Neural cell (in vitro differentiated cells): ENCODE measurements around the gene C20orf141. TPM values are rescaled to one million over a fixed set of nuclear protein-coding genes. Genes with fewer than 3 reads are reported as not detected.

Experiments
- H2AFZ ChIP-seq: fragments of 200-600, 300-800 bp; sonication (generic), shearing (Covaris generic); 2 replicates; pipeline ENCODE4 v1.6.0; 2014; ENCODE audit warnings: low read depth, mild to moderate bottlenecking, antibody characterized with exemption, low read length, moderate library complexity
- H3F3A ChIP-seq: fragments of 200-600 bp; shearing (Covaris generic); 2 replicates; pipeline ENCODE4 v1.6.1; 2016; ENCODE audit warnings: mild to moderate bottlenecking, moderate library complexity, mixed read lengths, antibody characterized with exemption, low read length; ENCODE audit not compliant: insufficient read depth, poor library complexity, severe bottlenecking
- H3K27ac ChIP-seq: fragments of 200-600, 300-800 bp; sonication (generic), shearing (Covaris generic); 2 replicates; pipeline ENCODE4 v1.5.1; 2014; ENCODE audit warnings: mild to moderate bottlenecking, low read length, moderate library complexity
- H3K27me3 ChIP-seq: fragments of 300-800, 200-600 bp; sonication (generic), shearing (Covaris generic); 2 replicates; pipeline ENCODE4 v1.6.0; 2014; ENCODE audit warnings: mild to moderate bottlenecking, low read depth, low read length, moderate library complexity; ENCODE audit not compliant: insufficient read depth
- H3K36me3 ChIP-seq: fragments of 300-800, 200-600 bp; sonication (generic), shearing (Covaris generic); 2 replicates; pipeline ENCODE4 v1.5.1; 2014; ENCODE audit warnings: mild to moderate bottlenecking, antibody characterized with exemption, low read length, moderate library complexity; ENCODE audit not compliant: insufficient read depth
- H3K4me2 ChIP-seq: fragments of 300-800, 200-600 bp; sonication (generic), shearing (Covaris generic); 2 replicates; pipeline ENCODE4 v1.6.0; 2014; ENCODE audit warnings: mild to moderate bottlenecking, low read length
- H3K4me3 ChIP-seq: fragments of 300-800, 200-600 bp; sonication (generic), shearing (Covaris generic); 2 replicates; pipeline ENCODE4 v1.5.1; 2014; ENCODE audit warnings: mild to moderate bottlenecking, low read length, moderate library complexity
- H3K79me2 ChIP-seq: fragments of 200-600 bp; shearing (Covaris generic); replicated peaks from 2 replicates; pipeline ENCODE4 v1.6.0; 2014; ENCODE audit warnings: mild to moderate bottlenecking, low read length, moderate library complexity; ENCODE audit not compliant: insufficient read depth
- H3K9ac ChIP-seq: fragments of 300-800, 200-600 bp; sonication (generic), shearing (Covaris generic); 2 replicates; pipeline ENCODE4 v1.6.1; 2016; ENCODE audit warnings: mild to moderate bottlenecking, low read length, mixed read lengths
- H3K9me2 ChIP-seq: fragments of 200-600 bp; shearing (Covaris generic); 2 replicates; pipeline ENCODE4 v1.6.1; 2016; ENCODE audit warnings: mild to moderate bottlenecking, low read length, mixed read lengths; ENCODE audit not compliant: insufficient read depth
- H3K9me3 ChIP-seq: fragments of 200-600, 300-800 bp; sonication (generic), shearing (Covaris generic); 2 replicates; pipeline ENCODE4 v1.6.1; 2016; ENCODE audit warnings: mild to moderate bottlenecking, mixed run types, low read length, moderate library complexity, mixed read lengths
- H4K20me1 ChIP-seq: fragments of 200-600 bp; shearing (Covaris generic); 2 replicates; pipeline ENCODE4 v1.6.1; 2016; ENCODE audit warnings: mild to moderate bottlenecking, mixed run types; ENCODE audit not compliant: insufficient read depth
- CTCF ChIP-seq: fragments of 450-650 bp; IDR thresholded peaks from 2 replicates; pipeline ENCODE4 v1.5.1; 2014; ENCODE audit warnings: antibody characterized with exemption, mild to moderate bottlenecking, moderate library complexity; ENCODE audit not compliant: poor library complexity, severe bottlenecking
- EP300 ChIP-seq: fragments of 450-650 bp; conservative IDR thresholded peaks from 2 replicates; pipeline ENCODE4 v1.6.1; 2014; ENCODE audit warnings: antibody characterized with exemption, mild to moderate bottlenecking, moderate library complexity; ENCODE audit not compliant: poor library complexity, severe bottlenecking
- EZH2 ChIP-seq: fragments of 200-600, 300-800 bp; shearing (Covaris generic), sonication (generic); IDR thresholded peaks from 2 replicates; pipeline ENCODE4 v1.6.1; 2014; ENCODE audit warnings: antibody characterized with exemption, low read length, borderline replicate concordance, mild to moderate bottlenecking; ENCODE audit not compliant: insufficient read depth, poor library complexity, severe bottlenecking
- MXI1 ChIP-seq: fragments of 450-650 bp; conservative IDR thresholded peaks from 2 replicates; pipeline ENCODE4 v1.6.1; 2014; ENCODE audit warnings: antibody characterized with exemption, mild to moderate bottlenecking; ENCODE audit not compliant: poor library complexity, severe bottlenecking
- POLR2AphosphoS5 ChIP-seq: IDR thresholded peaks from 2 replicates; pipeline ENCODE4 v1.6.1; 2012
- RAD21 ChIP-seq: fragments of 450-650 bp; conservative IDR thresholded peaks from 2 replicates; pipeline ENCODE4 v1.6.1; 2014; ENCODE audit warnings: antibody characterized with exemption, mild to moderate bottlenecking, moderate library complexity
- REST ChIP-seq: IDR thresholded peaks from 2 replicates; pipeline ENCODE4 v1.6.1; 2012; ENCODE audit warnings: borderline replicate concordance
- SMC3 ChIP-seq: fragments of 450-650 bp; conservative IDR thresholded peaks from 2 replicates; pipeline ENCODE4 v1.6.1; 2014; ENCODE audit warnings: antibody characterized with exemption, mild to moderate bottlenecking, moderate library complexity; ENCODE audit not compliant: poor library complexity
- TAF1 ChIP-seq: IDR thresholded peaks from 2 replicates; pipeline ENCODE4 v1.6.1; 2012; ENCODE audit warnings: low read depth
- polyA plus RNA-seq: library from polyadenylated mRNA; depleted of rRNA; stranded (reverse); fragments of >200 nt; gene quantifications from 2 replicates; pipeline ENCODE4 v1.2.3, GENCODE V29; 2014

The C20orf141 gene
- polyA plus RNA-seq, 1 donor from 2014 or later: not detected

- Histone ChIP-seq H3K9ac (no peak overlapping the region), H3K79me2 (no peaks in the 10 kb centered on the region), H3K27ac (no peak overlapping the region), H3K9me2 (no peaks in the 10 kb centered on the region), H3K4me3 (no peak overlapping the region), H3K27me3 (no peaks in the 10 kb centered on the region), H4K20me1 (no peaks in the 10 kb centered on the region), H3K9me3 (no peaks in the 10 kb centered on the region), H3F3A (no peaks in the 10 kb centered on the region), H3K4me2 (no peak overlapping the region), H2AFZ (no peak overlapping the region), H3K36me3 (no peaks in the 10 kb centered on the region)
- no peak for TF ChIP-seq EZH2
- no peak for TF ChIP-seq TAF1
- no peak for TF ChIP-seq RAD21
- TF ChIP-seq REST: no peak
- no peak for TF ChIP-seq SMC3
- TF ChIP-seq MXI1: no peak
- no peak for TF ChIP-seq CTCF
- TF ChIP-seq EP300: no peak
- no peak for TF ChIP-seq POLR2AphosphoS5
These were observed 36.0 kb upstream of the C20orf141 start for GRCh38 chr20:2778602-2779321.

- Histone ChIP-seq H3K79me2 (no peaks in the 10 kb centered on the region), H4K20me1 (no peaks in the 10 kb centered on the region), H3K9me3 (no peaks in the 10 kb centered on the region), H3K27ac (no peak overlapping the region), H3K4me2 (no peak overlapping the region), H3K9me2 (no peaks in the 10 kb centered on the region), H3K27me3 (no peaks in the 10 kb centered on the region), H3F3A (no peaks in the 10 kb centered on the region), H3K36me3 (no peaks in the 10 kb centered on the region), H3K9ac (no peak overlapping the region), H3K4me3 (no peak overlapping the region), H2AFZ (no peak overlapping the region)
- TF ChIP-seq REST: no peak
- TF ChIP-seq EP300: no peak
- TF ChIP-seq POLR2AphosphoS5: no peak
- TF ChIP-seq MXI1: no peak
- TF ChIP-seq CTCF: no peak
- no peak for TF ChIP-seq TAF1
- TF ChIP-seq RAD21: no peak
- no peak for TF ChIP-seq EZH2
- TF ChIP-seq SMC3: no peak
These were observed 33.8 kb upstream of the C20orf141 start for GRCh38 chr20:2780948-2781347.
